ENCODE results near the gene LRP1-AS.

LRP1-AS gene

GRCh38 chr12:57116580-57117281, 30.7 kb downstream of the LRP1-AS start:
- no peak for DNase-seq

GRCh38 chr12:57112492-57113294, 34.7 kb downstream of the LRP1-AS start:
- DNase-seq, result no peak

- peak; percentile 94 for DNase-seq
Measured at GRCh38 chr12:57111031-57111734, 36.2 kb downstream of the LRP1-AS start, which contains the start of gene STAT6. Gene STAT6, minus strand, starts transcription at chr12:57111362. Its CDS starts 3,084 bp downstream, at chr12:57108278.

GRCh38 chr12:57110104-57111030, 37.1 kb downstream of the LRP1-AS start:
- DNase-seq, result peak; percentile 92

DNA sequence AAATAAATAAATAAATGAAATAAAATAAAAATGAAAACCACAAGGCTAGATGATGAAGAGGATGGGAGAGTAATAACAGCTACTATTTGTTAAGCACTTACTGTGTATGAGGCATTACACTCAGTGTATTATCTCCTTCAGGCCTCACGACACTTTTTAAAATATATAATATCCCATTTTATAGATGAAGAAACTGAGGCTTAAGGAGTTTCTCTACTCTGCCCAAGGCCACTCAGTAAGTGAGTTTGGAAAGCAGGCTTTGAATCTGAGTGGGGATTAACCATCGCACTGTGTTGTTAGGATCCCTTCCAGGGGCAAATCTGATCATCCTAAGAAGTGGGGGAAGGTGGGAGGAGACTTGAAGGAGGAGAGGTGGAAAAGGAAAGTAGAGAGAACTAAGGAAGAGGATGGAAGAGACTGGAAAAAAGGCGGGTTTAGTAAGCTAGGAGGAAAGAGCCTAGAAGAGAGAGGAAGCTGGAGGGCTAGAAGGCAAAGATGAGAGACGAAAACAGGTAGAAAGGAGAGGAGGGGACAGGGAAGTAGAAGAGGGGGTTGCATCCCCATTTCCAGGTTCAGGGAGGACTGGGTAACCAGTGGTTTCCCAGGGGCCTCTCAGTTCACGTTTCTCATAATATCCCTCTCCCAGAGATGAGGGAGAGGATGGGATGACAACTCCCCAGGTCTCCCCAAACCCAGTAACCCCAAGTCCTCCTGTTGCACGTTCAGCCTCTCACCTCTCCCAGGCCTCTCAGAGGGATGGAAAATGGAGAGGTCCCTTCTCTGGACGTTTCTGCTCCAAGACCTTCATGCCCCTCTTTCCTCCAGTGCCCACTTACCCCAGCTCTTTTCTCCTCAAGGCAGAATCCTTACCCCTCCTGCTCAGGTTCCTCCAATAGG, 38.0 kb downstream of the LRP1-AS start:
- DNase-seq, result no peak

DNA sequence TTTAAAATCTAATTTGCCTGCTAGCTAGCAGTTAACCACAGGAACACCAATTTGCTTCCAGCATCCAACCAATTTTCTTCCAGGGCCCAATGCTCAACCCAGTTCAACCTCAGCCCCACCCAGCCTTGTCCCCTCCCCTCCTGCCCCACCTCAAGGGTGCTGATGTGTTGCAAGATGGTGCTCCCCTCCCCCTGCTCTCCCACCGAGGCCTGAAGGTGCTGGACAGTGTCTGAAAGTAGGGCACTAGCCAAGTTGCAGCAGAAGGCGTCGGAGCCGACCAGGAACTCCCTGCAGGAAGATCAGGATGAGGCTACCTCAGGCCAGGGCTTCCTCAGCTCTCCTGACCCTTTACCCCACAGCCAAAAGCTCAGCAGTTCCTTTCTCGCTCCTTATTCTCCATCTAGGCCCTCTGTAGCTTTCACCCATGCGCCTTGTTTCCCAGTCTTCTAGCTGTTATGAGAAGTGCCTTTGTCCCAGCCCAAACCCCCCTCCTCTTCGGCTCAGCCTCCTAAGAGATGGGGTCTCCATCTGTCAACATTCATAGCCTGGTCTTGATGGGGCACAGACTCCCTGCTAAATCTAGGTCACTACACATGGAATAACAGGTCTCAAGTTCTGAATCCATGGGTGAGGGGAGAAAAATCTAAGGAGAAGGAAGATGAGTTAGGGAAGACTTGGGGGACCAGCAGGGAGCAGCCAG, 39.8 kb downstream of the LRP1-AS start:
- DNase-seq, result no peak

- DNase-seq, result no peak
Measured at GRCh38 chr12:57106021-57106708, 41.3 kb downstream of the LRP1-AS start.

- no peak for DNase-seq
Measured at GRCh38 chr12:57105011-57105753, 42.2 kb downstream of the LRP1-AS start.

DNA sequence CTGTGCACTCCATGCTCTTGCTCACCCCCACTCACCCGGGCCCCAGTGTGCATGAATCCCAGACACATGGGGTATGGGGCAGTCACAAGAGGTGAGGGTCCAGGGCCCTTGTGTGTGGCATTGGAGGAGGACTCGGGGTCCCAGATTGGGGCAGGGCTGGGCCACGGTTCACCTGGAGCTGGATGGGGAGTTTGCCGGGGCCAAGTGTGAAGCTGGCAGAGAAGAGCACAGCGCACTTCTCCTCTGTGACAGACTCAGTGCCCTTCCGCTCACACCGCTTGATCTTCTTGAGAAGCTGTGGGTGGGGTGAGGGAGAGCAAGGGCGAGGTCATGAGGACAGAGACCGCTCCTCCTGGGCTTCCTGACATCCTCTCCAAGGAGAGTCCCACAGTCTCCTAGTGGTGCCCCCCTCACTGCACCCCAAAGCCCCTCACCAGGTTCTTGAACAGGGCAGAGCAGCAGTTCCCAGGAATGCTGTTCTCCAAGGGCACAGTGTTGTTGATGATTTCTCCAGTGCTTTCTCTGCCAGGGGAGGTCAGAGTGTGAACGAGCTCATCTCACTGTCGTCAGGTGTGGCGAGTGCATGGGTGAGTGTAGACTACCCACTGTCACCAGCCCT, 43.0 kb downstream of the LRP1-AS start:
- no peak for DNase-seq

DNA sequence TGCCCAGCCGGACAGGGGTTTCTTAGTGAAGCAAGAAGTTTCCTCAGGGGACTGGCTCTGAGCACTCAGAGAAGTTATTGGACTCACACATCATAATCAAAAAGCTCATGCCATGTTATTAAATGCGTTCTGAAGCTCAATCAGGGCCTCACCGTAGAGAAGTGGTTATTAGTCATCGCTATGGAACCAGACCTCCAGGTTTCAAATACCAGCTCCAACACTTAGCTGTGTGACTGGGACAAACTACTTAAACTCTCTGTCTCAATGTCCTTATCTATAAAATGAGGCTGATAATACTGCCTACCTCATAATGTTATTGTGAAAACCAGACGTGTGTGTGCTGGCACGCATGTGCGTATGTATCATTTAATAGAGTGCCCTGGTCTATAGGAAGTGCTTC, 43.6 kb downstream of the LRP1-AS start:
- no peak for DNase-seq

GRCh38 chr12:57101892-57102695, 45.3 kb downstream of the LRP1-AS start:
- peak; percentile 77 for DNase-seq

GRCh38 chr12:57099766-57100165, 47.7 kb downstream of the LRP1-AS start:
- no peak for DNase-seq

- DNase-seq, result no peak
Measured at GRCh38 chr12:57099047-57099714, 48.2 kb downstream of the LRP1-AS start.

GRCh38 chr12:57098546-57098945, 48.9 kb downstream of the LRP1-AS start:
- no peak for DNase-seq

DNA sequence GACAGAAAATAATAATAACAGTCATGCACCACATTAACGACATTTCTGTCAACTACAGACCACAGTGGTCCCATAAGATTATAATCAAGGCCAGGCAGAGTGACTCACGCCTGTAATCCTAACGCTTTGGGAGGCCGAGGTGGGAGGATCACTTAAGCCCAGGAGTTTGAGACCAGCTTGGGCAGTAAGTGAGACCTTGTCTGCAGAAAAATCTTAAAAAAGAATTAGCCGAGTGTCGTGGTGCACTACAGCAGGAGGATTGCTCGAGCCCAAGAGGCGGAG, 49.9 kb downstream of the LRP1-AS start:
- DNase-seq, result no peak

DNA sequence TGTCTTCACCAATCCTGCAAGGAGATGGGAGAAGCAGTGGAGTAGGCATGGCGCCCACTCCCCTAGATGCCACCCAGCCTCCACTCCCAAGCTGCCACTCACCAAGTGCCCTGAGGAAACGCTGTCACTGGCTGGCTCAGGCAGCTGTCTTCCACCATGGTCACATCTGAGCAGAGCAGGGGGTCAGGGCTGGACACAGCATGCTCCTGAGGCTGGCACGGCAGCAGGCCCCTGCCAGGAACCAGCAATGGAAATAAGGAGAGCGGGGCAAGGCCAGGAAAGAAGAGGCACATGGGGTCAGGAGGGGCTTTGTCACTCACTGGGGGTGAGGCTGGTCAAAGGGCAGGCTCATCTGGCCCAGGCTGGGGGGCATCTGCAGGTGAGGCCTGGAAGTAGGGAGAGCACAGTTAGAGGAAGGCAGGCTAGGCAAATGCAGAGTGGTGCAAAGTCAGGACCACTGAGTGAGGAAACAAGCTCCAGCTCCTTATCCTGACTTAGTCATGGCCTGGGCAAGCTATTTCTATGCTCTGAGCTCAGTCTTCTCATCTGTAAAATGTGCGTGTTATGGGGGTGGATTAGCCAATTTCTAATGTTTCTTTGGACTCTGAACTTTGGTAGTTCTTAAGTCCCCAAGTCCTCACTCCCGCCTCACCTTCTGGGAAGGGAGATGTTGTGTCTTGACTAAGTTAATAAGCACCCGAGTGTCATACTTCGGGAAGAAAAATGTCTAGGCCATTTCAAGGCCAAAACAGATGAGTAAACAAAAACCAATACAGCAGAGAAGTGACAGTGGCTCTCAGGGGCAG, 50.5 kb downstream of the LRP1-AS start:
- no peak for DNase-seq

- DNase-seq, result no peak
Measured at GRCh38 chr12:57096099-57096572, 51.3 kb downstream of the LRP1-AS start.

Data from MV-4-11 (cell line).